Naive thymus-derived CD8-positive, alpha-beta T cell (primary cell): ENCODE data around the gene JARID2. TPM values are rescaled to one million over a fixed set of nuclear protein-coding genes. Genes with fewer than 3 reads are reported as not detected.

ENCODE experiments used
- ATAC-seq, 2 donors: fragments of 150-1000 bp; cut with Tn5 transposase in 1 of 2; sonication (Bioruptor Pico), chemical (Tn5 transposase) in 1 of 2; 1 replicate in 1 of 2; 2 replicates in 1 of 2; pipeline ENCODE4 v1.10.0; 2021; ENCODE audit warnings: mild to moderate bottlenecking in 2 of 2, moderate library complexity in 2 of 2
- POLR2A ChIA-PET: fragments of 350-600 bp; sonication (Branson Sonifier 250); formaldehyde crosslinking; loops from one replicate; lab custom pipeline; 2021; ENCODE audit warnings: antibody characterized with exemption; lab: Charles Lee
- DNase-seq, 10 donors: peaks; one replicate each; pipeline versions ENCODE4 v3.0.0 to v3.0.0-alpha.2; 2020 to 2022
- H3K27ac Mint-ChIP-seq, 10 donors: one replicate each; pipeline ENCODE4 v1.8.0; 2020 to 2022; ENCODE audit warnings: mild to moderate bottlenecking in 10 of 10, mixed read lengths in 10 of 10, moderate library complexity in 4 of 10, inconsistent platforms in 1 of 10
- H3K27me3 Mint-ChIP-seq, 5 donors: one replicate each; pipeline ENCODE4 v1.8.0; 2021 to 2022; ENCODE audit warnings: mixed read lengths in 5 of 5
- H3K36me3 Mint-ChIP-seq, 3 donors: one replicate each; pipeline ENCODE4 v1.8.0; 2020 to 2022; ENCODE audit warnings: mixed read lengths in 3 of 3, mild to moderate bottlenecking in 2 of 3, inconsistent platforms in 1 of 3
- H3K4me1 Mint-ChIP-seq, 4 donors: one replicate each; pipeline ENCODE4 v1.8.0; 2021 to 2022; ENCODE audit warnings: mixed read lengths in 4 of 4
- H3K4me3 Mint-ChIP-seq, 10 donors: one replicate each; pipeline ENCODE4 v1.8.0; 2020 to 2022; ENCODE audit warnings: mild to moderate bottlenecking in 10 of 10, mixed read lengths in 10 of 10, moderate library complexity in 6 of 10, inconsistent platforms in 1 of 10
- H3K9me3 Mint-ChIP-seq, 9 donors: one replicate each; pipeline ENCODE4 v1.8.0; 2020 to 2022; ENCODE audit warnings: mixed read lengths in 9 of 9, mild to moderate bottlenecking in 3 of 9, inconsistent platforms in 1 of 9, moderate library complexity in 1 of 9
- polyA plus RNA-seq, 3 donors: library from polyadenylated mRNA; unstranded; fragments of 300-500 nt; fragmentation: Illumina TruSeq; gene quantifications; one replicate each; pipeline ENCODE4 v1.2.3, GENCODE V29; 2021
- total RNA-seq, 8 experiments: library from RNA in 2 of 8; stranded (reverse) in 2 of 8; gene quantifications; one replicate each; pipeline ENCODE4 v1.2.3 and lab custom pipeline; 2021 to 2026

JARID2 gene
- total and polyA plus RNA-seq, 5 experiments from 2014 or later, result 7.6 to 23.5 (median 11.8) TPM

- H3K9me3 Mint-ChIP-seq, result peaks cover 0 to 39% (median 16%) of the 10 kb centered on the region in 9 donors
- POLR2A ChIA-PET, result no interaction called here
- no peak for ATAC-seq
- H3K36me3 Mint-ChIP-seq, result peaks cover 27 to 36% (median 27%) of the 10 kb centered on the region in 3 donors
- H3K27ac Mint-ChIP-seq, result peak overlapping the region in 9 of 10 donors; percentile 5 to 76 (median 42)
- H3K27me3 Mint-ChIP-seq, result no peaks in the 10 kb centered on the region
- H3K4me3 Mint-ChIP-seq, result peak overlapping the region in 2 of 10 donors; percentile 3 to 34
- DNase-seq, result no peak
- H3K4me1 Mint-ChIP-seq, result peaks cover 21 to 52% (median 41%) of the 10 kb centered on the region in 4 donors
Measured at GRCh38 chr6:15416932-15417509, 171.2 kb downstream of the JARID2 start.

- POLR2A ChIA-PET, result no interaction called here
- H3K27ac Mint-ChIP-seq, result peak overlapping the region in 2 of 10 donors; percentile 19 to 61
- H3K4me3 Mint-ChIP-seq, result peak overlapping the region in 1 of 10 donors; percentile 7
- ATAC-seq, result no peak
- H3K9me3 Mint-ChIP-seq, result peaks cover 0 to 39% (median 16%) of the 10 kb centered on the region in 9 donors
- peaks cover 24 to 36% (median 27%) of the 10 kb centered on the region in 3 donors for H3K36me3 Mint-ChIP-seq
- no peak for DNase-seq
- no peaks in the 10 kb centered on the region for H3K27me3 Mint-ChIP-seq
- peaks cover 26 to 53% (median 41%) of the 10 kb centered on the region in 4 donors for H3K4me1 Mint-ChIP-seq
Measured at GRCh38 chr6:15417811-15418210, 171.9 kb downstream of the JARID2 start.

GRCh38 chr6:15419493-15419892 lies 173.6 kb downstream of the JARID2 start:
- ATAC-seq (no peak), DNase-seq (no peak)
- POLR2A ChIA-PET, result no interaction called here
- H3K27me3 Mint-ChIP-seq, result no peaks in the 10 kb centered on the region
- peaks cover 31 to 48% (median 46%) of the 10 kb centered on the region in 4 donors for H3K4me1 Mint-ChIP-seq
- H3K36me3 Mint-ChIP-seq, result peaks cover 19 to 30% (median 27%) of the 10 kb centered on the region in 3 donors
- H3K4me3 Mint-ChIP-seq, result no peak overlapping the region
- no peak overlapping the region for H3K27ac Mint-ChIP-seq
- H3K9me3 Mint-ChIP-seq, result peaks cover 0 to 39% (median 16%) of the 10 kb centered on the region in 9 donors

GRCh38 chr6:15420959-15421438 lies 175.1 kb downstream of the JARID2 start:
- H3K4me1 Mint-ChIP-seq, result peaks cover 37 to 59% (median 55%) of the 10 kb centered on the region in 4 donors
- peak overlapping the region; percentile 20 to 92 (median 82) for H3K27ac Mint-ChIP-seq

GRCh38 chr6:15421945-15422733 lies 176.3 kb downstream of the JARID2 start:
- ATAC-seq (peak; percentile 75 to 87), DNase-seq (peak in 3 of 10 donors; percentile 9 to 39 (median 30))
- Mint-ChIP-seq H3K36me3 (peaks cover 21 to 25% (median 21%) of the 10 kb centered on the region in 3 donors), H3K4me1 (peaks cover 38 to 67% (median 62%) of the 10 kb centered on the region in 4 donors), H3K27me3 (no peaks in the 10 kb centered on the region), H3K4me3 (peak overlapping the region; percentile 15 to 78 (median 66)), H3K9me3 (peaks cover 0 to 34% (median 11%) of the 10 kb centered on the region in 9 donors), H3K27ac (peak overlapping the region; percentile 10 to 85 (median 77))
- POLR2A ChIA-PET, result interaction anchor here (0.7 to 2.1 kb wide), 6 partner anchors 9 to 18 kb away, joined by 3 to 8 read pairs (median 4); no protein-coding TSS in a partner anchor

More at GRCh38 chr6:15420959-15421438, 175.1 kb downstream of the JARID2 start:
- ATAC-seq (peak; percentile 72 to 76), DNase-seq (peak in 2 of 10 donors; percentile 18 to 35)
- POLR2A ChIA-PET, result interaction anchor here (0.7 to 1.6 kb wide), 2 partner anchors 12 to 1226 kb away, joined by 4 to 8 read pairs; no protein-coding TSS in a partner anchor
- H3K9me3 Mint-ChIP-seq, result peaks cover 0 to 39% (median 16%) of the 10 kb centered on the region in 9 donors
- H3K36me3 Mint-ChIP-seq, result peaks cover 26 to 30% (median 27%) of the 10 kb centered on the region in 3 donors
- H3K4me3 Mint-ChIP-seq, result peak overlapping the region; percentile 15 to 74 (median 60)
- H3K27me3 Mint-ChIP-seq, result no peaks in the 10 kb centered on the region

- H3K4me3 Mint-ChIP-seq, result peak overlapping the region in 3 of 10 donors; percentile 0 to 25 (median 10)
- H3K36me3 Mint-ChIP-seq, result peaks cover 11 to 17% (median 14%) of the 10 kb centered on the region in 3 donors
- ATAC-seq, result no peak
Measured at GRCh38 chr6:15423286-15423993, 177.6 kb downstream of the JARID2 start.

GRCh38 chr6:15425947-15426346 lies 180.1 kb downstream of the JARID2 start:
- H3K9me3 Mint-ChIP-seq, result no peaks in the 10 kb centered on the region
- H3K4me1 Mint-ChIP-seq, result peaks cover 46 to 96% (median 84%) of the 10 kb centered on the region in 4 donors
- DNase-seq (no peak), ATAC-seq (no peak)
- POLR2A ChIA-PET, result no interaction called here
- H3K36me3 Mint-ChIP-seq, result peaks cover 0 to 8% (median 0%) of the 10 kb centered on the region in 3 donors
- no peaks in the 10 kb centered on the region for H3K27me3 Mint-ChIP-seq
- peak overlapping the region in 1 of 10 donors; percentile 3 for H3K4me3 Mint-ChIP-seq
- H3K27ac Mint-ChIP-seq, result peak overlapping the region in 1 of 10 donors; percentile 27

More at GRCh38 chr6:15423286-15423993, 177.6 kb downstream of the JARID2 start:
- H3K27ac Mint-ChIP-seq, result peak overlapping the region in 6 of 10 donors; percentile 4 to 65 (median 44)
- peaks cover 45 to 80% (median 70%) of the 10 kb centered on the region in 4 donors for H3K4me1 Mint-ChIP-seq
- POLR2A ChIA-PET, result interaction anchor here (2.1 kb wide), 1 partner anchor 11 kb away, joined by 7 read pairs; no protein-coding TSS in a partner anchor
- H3K27me3 Mint-ChIP-seq, result no peaks in the 10 kb centered on the region
- no peak for DNase-seq
- peaks cover 0 to 21% (median 10%) of the 10 kb centered on the region in 9 donors for H3K9me3 Mint-ChIP-seq

- Mint-ChIP-seq H3K36me3 (peaks cover 0 to 8% (median 0%) of the 10 kb centered on the region in 3 donors), H3K9me3 (no peaks in the 10 kb centered on the region), H3K27ac (no peak overlapping the region), H3K27me3 (no peaks in the 10 kb centered on the region), H3K4me3 (peak overlapping the region in 1 of 10 donors; percentile 3), H3K4me1 (peaks cover 48 to 96% (median 84%) of the 10 kb centered on the region in 4 donors)
- DNase-seq (no peak), ATAC-seq (no peak)
- POLR2A ChIA-PET, result no interaction called here
Measured at GRCh38 chr6:15426395-15426794, 180.5 kb downstream of the JARID2 start.

- POLR2A ChIA-PET, result no interaction called here
- Mint-ChIP-seq H3K36me3 (peaks cover 0 to 8% (median 0%) of the 10 kb centered on the region in 3 donors), H3K9me3 (no peaks in the 10 kb centered on the region), H3K4me3 (peak overlapping the region in 1 of 10 donors; percentile 27), H3K27ac (peak overlapping the region in 2 of 10 donors; percentile 9 to 27), H3K27me3 (no peaks in the 10 kb centered on the region), H3K4me1 (peaks cover 45 to 96% (median 84%) of the 10 kb centered on the region in 4 donors)
- ATAC-seq (no peak), DNase-seq (no peak)
Measured at GRCh38 chr6:15426901-15427300, 181.0 kb downstream of the JARID2 start.

GRCh38 chr6:15427331-15428070 lies 181.6 kb downstream of the JARID2 start:
- ATAC-seq, result peak; percentile 28 to 67
- H3K27ac Mint-ChIP-seq, result peak overlapping the region in 6 of 10 donors; percentile 2 to 74 (median 34)
- H3K4me3 Mint-ChIP-seq, result peak overlapping the region in 5 of 10 donors; percentile 20 to 51 (median 30)
- H3K27me3 Mint-ChIP-seq, result no peaks in the 10 kb centered on the region
- peaks cover 0 to 8% (median 0%) of the 10 kb centered on the region in 3 donors for H3K36me3 Mint-ChIP-seq
- DNase-seq, result no peak
- POLR2A ChIA-PET, result no interaction called here
- no peaks in the 10 kb centered on the region for H3K9me3 Mint-ChIP-seq
- H3K4me1 Mint-ChIP-seq, result peaks cover 41 to 96% (median 84%) of the 10 kb centered on the region in 4 donors
